SK-N-SH treated with all-trans-retinoic acid at 6 μM for 48 hours (cell line): Measurements from ENCODE around the gene TLCD3A.

Experiments
- ATAC-seq: fragments of 200-7000 bp; cut with Tn5 transposase; 3 replicates; pipeline ENCODE4 v1.9.1; 2020; ENCODE audit warnings: mild to moderate bottlenecking, moderate library complexity
- ARNTL ChIP-seq: fragments of 450-650 bp; formaldehyde crosslinking; IDR thresholded peaks from 2 replicates; pipeline ENCODE4 v1.5.0; 2020; ENCODE audit warnings: low read depth, mild to moderate bottlenecking, moderate library complexity, borderline replicate concordance
- BACH2 ChIP-seq: fragments of 250-450 bp; sonication (Bioruptor Pico); IDR thresholded peaks from 2 replicates; pipeline ENCODE4 v1.9.0; 2021; ENCODE audit warnings: mild to moderate bottlenecking, borderline replicate concordance
- CREB5 ChIP-seq: fragments of 250-450 bp; sonication (Bioruptor Pico); IDR thresholded peaks from 2 replicates; pipeline ENCODE4 v1.5.1; 2020; ENCODE audit warnings: low read depth, mild to moderate bottlenecking, moderate library complexity
- CSDC2 ChIP-seq: fragments of 250-450 bp; sonication (Bioruptor Pico); IDR thresholded peaks from 2 replicates; pipeline ENCODE4 v1.5.0; 2020; ENCODE audit warnings: mild to moderate bottlenecking, moderate library complexity
- CSRNP3 ChIP-seq: fragments of 250-450 bp; sonication (Bioruptor Pico); IDR thresholded peaks from 2 replicates; pipeline ENCODE4 v1.5.1; 2021; ENCODE audit warnings: mild to moderate bottlenecking, moderate library complexity
- ESRRG ChIP-seq: fragments of 250-450 bp; sonication (Bioruptor Pico); IDR thresholded peaks from 2 replicates; pipeline ENCODE4 v1.6.1; 2021; ENCODE audit warnings: mild to moderate bottlenecking
- GLIS3 ChIP-seq: fragments of 250-450 bp; sonication (Bioruptor Pico); IDR thresholded peaks from 2 replicates; pipeline ENCODE4 v1.5.0; 2020; ENCODE audit warnings: mild to moderate bottlenecking, moderate library complexity
- ISL1 ChIP-seq: fragments of 250-450 bp; sonication (Bioruptor Pico); IDR thresholded peaks from 2 replicates; pipeline ENCODE4 v2.1.2; 2022; ENCODE audit warnings: mild to moderate bottlenecking, moderate library complexity
- POU6F1 ChIP-seq: fragments of 250-450 bp; sonication (Bioruptor Pico); IDR thresholded peaks from 2 replicates; pipeline ENCODE4 v1.8.0; 2021; ENCODE audit warnings: low read depth, mild to moderate bottlenecking, moderate library complexity, borderline replicate concordance
- PPARA ChIP-seq: fragments of 250-450 bp; sonication (Bioruptor Pico); IDR thresholded peaks from 2 replicates; pipeline ENCODE4 v1.5.0; 2020; ENCODE audit warnings: mild to moderate bottlenecking, borderline replicate concordance
- RARB ChIP-seq: fragments of 250-450 bp; sonication (Bioruptor Pico); IDR thresholded peaks from 2 replicates; pipeline ENCODE4 v1.8.0; 2021; ENCODE audit warnings: mild to moderate bottlenecking, moderate library complexity
- TCF4 ChIP-seq: fragments of 250-450 bp; sonication (Bioruptor Pico); IDR thresholded peaks from 2 replicates; pipeline ENCODE4 v1.8.0; 2021; ENCODE audit warnings: mild to moderate bottlenecking, moderate library complexity, borderline replicate concordance
- TOX ChIP-seq: fragments of 250-450 bp; sonication (Bioruptor Pico); IDR thresholded peaks from 2 replicates; pipeline ENCODE4 v1.8.0; 2021; ENCODE audit warnings: mild to moderate bottlenecking, moderate library complexity, borderline replicate concordance
- TSHZ2 ChIP-seq: fragments of 250-450 bp; sonication (Bioruptor Pico); IDR thresholded peaks from 2 replicates; pipeline ENCODE4 v1.5.0; 2020; ENCODE audit warnings: mild to moderate bottlenecking, moderate library complexity
- ZC3H10 ChIP-seq: fragments of 250-450 bp; sonication (Bioruptor Pico); IDR thresholded peaks from 2 replicates; pipeline ENCODE4 v1.5.1; 2021; ENCODE audit warnings: mild to moderate bottlenecking, moderate library complexity
- ZFP3 ChIP-seq: fragments of 250-450 bp; sonication (Bioruptor Pico); IDR thresholded peaks from 2 replicates; pipeline ENCODE4 v1.5.0; 2020; ENCODE audit warnings: mild to moderate bottlenecking, moderate library complexity
- ZFP30 ChIP-seq: fragments of 450-650 bp; formaldehyde crosslinking; IDR thresholded peaks from 2 replicates; pipeline ENCODE4 v1.5.0; 2022; ENCODE audit warnings: mild to moderate bottlenecking, moderate library complexity
- ZNF8 ChIP-seq: fragments of 450-650 bp; formaldehyde crosslinking; IDR thresholded peaks from 2 replicates; pipeline ENCODE4 v1.5.0; 2020; ENCODE audit warnings: mild to moderate bottlenecking, moderate library complexity

The TLCD3A gene

GRCh38 chr17:737561-738113 is 5.2 kb downstream of the TLCD3A start:
- no peak for ATAC-seq
- no peak for TF ChIP-seq ZFP30 (CRISPR knock-in tag)
- TF ChIP-seq ZFP3, result no peak
- no peak for TF ChIP-seq TCF4 (CRISPR knock-in tag)

GRCh38 chr17:740240-741017 is 8.0 kb downstream of the TLCD3A start:
- ATAC-seq, result no peak

GRCh38 chr17:742147-742793 is 9.9 kb downstream of the TLCD3A start:
- ATAC-seq, result no peak
- TF ChIP-seq CSRNP3 (CRISPR knock-in tag) (no peak), ZC3H10 (no peak), GLIS3 (no peak), ZFP3 (no peak), POU6F1 (CRISPR knock-in tag) (no peak), TSHZ2 (CRISPR knock-in tag) (no peak), ISL1 (no peak), PPARA (no peak), RARB (CRISPR knock-in tag) (no peak), ZNF8 (CRISPR knock-in tag) (no peak), ARNTL (no peak), TOX (CRISPR knock-in tag) (no peak), ZFP30 (CRISPR knock-in tag) (no peak), BACH2 (CRISPR knock-in tag) (no peak)

More at GRCh38 chr17:740240-741017, 8.0 kb downstream of the TLCD3A start:
- TF ChIP-seq ZFP3 (no peak), RARB (CRISPR knock-in tag) (no peak), CSDC2 (CRISPR knock-in tag) (no peak)

- no peak for ATAC-seq
- TF ChIP-seq ESRRG (CRISPR knock-in tag), result no peak
- TF ChIP-seq TSHZ2 (CRISPR knock-in tag), result no peak
- TF ChIP-seq CREB5 (CRISPR knock-in tag), result no peak
- no peak for TF ChIP-seq GLIS3
- TF ChIP-seq ZFP30 (CRISPR knock-in tag), result no peak
- no peak for TF ChIP-seq ISL1
- no peak for TF ChIP-seq ZNF8 (CRISPR knock-in tag)
- TF ChIP-seq TCF4 (CRISPR knock-in tag), result no peak
- TF ChIP-seq ZC3H10, result no peak
- no peak for TF ChIP-seq ZFP3
- TF ChIP-seq TOX (CRISPR knock-in tag), result no peak
- TF ChIP-seq BACH2 (CRISPR knock-in tag), result no peak
Measured at GRCh38 chr17:743139-743538, 10.7 kb downstream of the TLCD3A start.
